ENCODE measurements around the gene DNAJC9. TPM values are rescaled to one million over a fixed set of nuclear protein-coding genes. Genes with fewer than 3 reads are reported as not detected.

DNAJC9 gene
- total RNA-seq, 1 experiment from 2014 or later = 282 TPM

- TF ChIP-seq CTCF (conservative IDR thresholded peaks at IDR 0.05; ENCODE audit: low read depth, low read length) (no peak), EZH2phosphoT487 (IDR thresholded peaks at IDR 0.05; ENCODE audit: borderline replicate concordance, low read length) (no peak), EZH2 (IDR thresholded peaks at IDR 0.05; ENCODE audit: low read length, unreplicated experiment) (no peak)
- Histone ChIP-seq H3K9me3 (ENCODE audit: low read length) (no peaks in the 10 kb centered on the region), H3K4me1 (ENCODE audit: insufficient read depth, low read length) (no peaks in the 10 kb centered on the region), H3K36me3 (ENCODE audit: low read depth, low read length) (peaks cover 19% of the 10 kb centered on the region), H4K20me1 (ENCODE audit: low read length) (no peaks in the 10 kb centered on the region), H3K9me2 (replicated peaks; ENCODE audit: low read length) (no peaks in the 10 kb centered on the region), H3K79me2 (ENCODE audit: low read length) (no peaks in the 10 kb centered on the region), H3K4me3 (ENCODE audit: low read length) (no peak overlapping the region), H2AFZ (ENCODE audit: low read length) (no peak overlapping the region), H3K27me3 (ENCODE audit: low read length) (no peaks in the 10 kb centered on the region), H3F3A (ENCODE audit: low read length, unreplicated experiment) (no peaks in the 10 kb centered on the region), H3K9ac (ENCODE audit: low read length) (no peak overlapping the region), H3K27ac (ENCODE audit: low read length) (no peak overlapping the region), H3K4me2 (ENCODE audit: low read length) (no peak overlapping the region)
- no peak for ATAC-seq
- no peak for DNase-seq
- intact Hi-C loops (cut with micrococcal nuclease) = no loop called here
- POLR2A ChIA-PET (ENCODE audit: unreplicated experiment) = interaction anchor here (0.7 kb wide), 1 partner anchor 77 kb away, joined by 3 read pairs; no protein-coding TSS in a partner anchor
- BruUV-seq (replicated peaks) = no TSS peak
- CTCF ChIA-PET = interaction anchor here (0.6 kb wide), 1 partner anchor 199 kb away, joined by 4 read pairs; no protein-coding TSS in a partner anchor
Observed at GRCh38 chr10:73217628-73218027, 29.4 kb downstream of the DNAJC9 start.

- DNase-seq (no peak), ATAC-seq (no peak)
- Histone ChIP-seq H3K4me1 (ENCODE audit: insufficient read depth, low read length) (no peaks in the 10 kb centered on the region), H3K79me2 (ENCODE audit: low read length) (no peaks in the 10 kb centered on the region), H3K9me2 (replicated peaks; ENCODE audit: low read length) (no peaks in the 10 kb centered on the region), H4K20me1 (ENCODE audit: low read length) (no peaks in the 10 kb centered on the region), H3K4me2 (ENCODE audit: low read length) (no peak overlapping the region), H3K9me3 (ENCODE audit: low read length) (no peaks in the 10 kb centered on the region), H3K9ac (ENCODE audit: low read length) (no peak overlapping the region), H3K27ac (ENCODE audit: low read length) (no peak overlapping the region), H3K36me3 (ENCODE audit: low read depth, low read length) (peaks cover 22% of the 10 kb centered on the region), H2AFZ (ENCODE audit: low read length) (no peak overlapping the region), H3K4me3 (ENCODE audit: low read length) (no peak overlapping the region), H3F3A (ENCODE audit: low read length, unreplicated experiment) (no peaks in the 10 kb centered on the region), H3K27me3 (ENCODE audit: low read length) (no peaks in the 10 kb centered on the region)
- CTCF ChIA-PET = no interaction called here
- no TSS peak for BruUV-seq (replicated peaks)
- TF ChIP-seq CTCF (conservative IDR thresholded peaks at IDR 0.05; ENCODE audit: low read depth, low read length) = no peak
- TF ChIP-seq EZH2 (IDR thresholded peaks at IDR 0.05; ENCODE audit: low read length, unreplicated experiment) = no peak
- no peak for TF ChIP-seq EZH2phosphoT487 (IDR thresholded peaks at IDR 0.05; ENCODE audit: borderline replicate concordance, low read length)
- intact Hi-C loops (cut with micrococcal nuclease) = no loop called here
- POLR2A ChIA-PET (ENCODE audit: unreplicated experiment) = no interaction called here
Observed at GRCh38 chr10:73215749-73216148, 31.3 kb downstream of the DNAJC9 start.

GRCh38 chr10:73211106-73211811 lies 35.8 kb downstream of the DNAJC9 start:
- Histone ChIP-seq H3K4me3 (ENCODE audit: low read length) (no peak overlapping the region), H4K20me1 (ENCODE audit: low read length) (no peaks in the 10 kb centered on the region), H3K9ac (ENCODE audit: low read length) (no peak overlapping the region), H3K4me2 (ENCODE audit: low read length) (no peak overlapping the region), H3F3A (ENCODE audit: low read length, unreplicated experiment) (no peaks in the 10 kb centered on the region), H2AFZ (ENCODE audit: low read length) (no peak overlapping the region), H3K79me2 (ENCODE audit: low read length) (no peaks in the 10 kb centered on the region), H3K27me3 (ENCODE audit: low read length) (no peaks in the 10 kb centered on the region), H3K9me3 (ENCODE audit: low read length) (no peaks in the 10 kb centered on the region), H3K36me3 (ENCODE audit: low read depth, low read length) (peaks cover 11% of the 10 kb centered on the region), H3K27ac (ENCODE audit: low read length) (no peak overlapping the region), H3K4me1 (ENCODE audit: insufficient read depth, low read length) (no peaks in the 10 kb centered on the region; the same call in 1 of the 2 replicates), H3K9me2 (replicated peaks; ENCODE audit: low read length) (no peaks in the 10 kb centered on the region)
- no TSS peak for BruUV-seq (replicated peaks)
- intact Hi-C loops (cut with micrococcal nuclease) = no loop called here
- ChIA-PET POLR2A (ENCODE audit: unreplicated experiment) (interaction anchor here (0.6 kb wide), 1 partner anchor 373 kb away, joined by 6 read pairs; no protein-coding TSS in a partner anchor), CTCF (interaction anchor here (0.5 to 0.6 kb wide), 2 partner anchors 112 to 409 kb away, joined by 3 read pairs; no protein-coding TSS in a partner anchor)
- no peak for TF ChIP-seq EZH2phosphoT487 (IDR thresholded peaks at IDR 0.05; ENCODE audit: borderline replicate concordance, low read length)
- no peak for TF ChIP-seq CTCF (conservative IDR thresholded peaks at IDR 0.05; ENCODE audit: low read depth, low read length)
- TF ChIP-seq EZH2 (IDR thresholded peaks at IDR 0.05; ENCODE audit: low read length, unreplicated experiment) = no peak
- no peak for ATAC-seq
- DNase-seq = no peak

Measured in PC-3 (cell line).